H1 (cell line): ENCODE measurements around the gene TSPAN8. TPM values are rescaled to one million over a fixed set of nuclear protein-coding genes. Genes with fewer than 3 reads are reported as not detected.

Experiments
- CBX5 ChIP-seq: fragments of 300-800, 300-1000 bp; sonication (generic); IDR thresholded peaks from 2 replicates; pipeline ENCODE4 v1.7.1; 2016; ENCODE audit warnings: antibody characterized with exemption, low read length, low read depth
- EZH2 ChIP-seq: fragments of 200-600 bp; sonication (generic); IDR thresholded peaks from 2 replicates; pipeline ENCODE4 v1.7.1; 2012; ENCODE audit warnings: low read depth, mild to moderate bottlenecking, moderate library complexity, low read length, inconsistent platforms; ENCODE audit not compliant: severe bottlenecking
- JUN ChIP-seq: IDR thresholded peaks from 2 replicates; pipeline ENCODE4 v1.6.1; 2011; ENCODE audit warnings: low read depth, mild to moderate bottlenecking, improper control_type of control experiment, low read length
- RBBP5 ChIP-seq: IDR thresholded peaks from 2 replicates; pipeline ENCODE4 v1.7.1; 2012; ENCODE audit warnings: low read depth, mild to moderate bottlenecking, inconsistent platforms, low read length, moderate library complexity, borderline replicate concordance
- RFX5 ChIP-seq: IDR thresholded peaks from 2 replicates; pipeline ENCODE4 v1.6.1; 2011; ENCODE audit warnings: low read depth, low read length, improper control_type of control experiment, borderline replicate concordance
- SUZ12 ChIP-seq: fragments of 200-600 bp; sonication (generic); IDR thresholded peaks from 2 replicates; pipeline ENCODE4 v1.6.1; 2012; ENCODE audit warnings: mild to moderate bottlenecking, inconsistent platforms, low read length, moderate library complexity, mixed read lengths
- polyA plus RNA-seq, 7 experiments: library from polyadenylated mRNA; depleted of rRNA in 3 of 7; stranded (reverse) in 5 of 7; unstranded in 2 of 7; fragments of >200 nt in 5 of 7; fragments of 200-250 nt in 2 of 7; gene quantifications; 1 replicate in 5 of 7; 2 replicates in 1 of 7; 4 replicates in 1 of 7; pipeline versions ENCODE4 v1.2.1 to v1.2.3, GENCODE V29; 2011 to 2013; ENCODE audit warnings: missing spikeins in 2 of 7, mixed read lengths in 2 of 7
- total RNA-seq: library from RNA; stranded (reverse); fragmentation: NEBNext Ultra II Directional; extraction: Animal tissue kit (Norgen Biotek cat#: 25700); gene quantifications from 2 replicates; pipeline ENCODE4 v1.2.1, GENCODE V29; 2021

TSPAN8 gene
- total and polyA plus RNA-seq, 2 of the 8 experiments (the other 6 are each of a cell fraction or from before 2014, with no cell fraction given) = not detected

GRCh38 chr12:71125515-71125914, 32.3 kb downstream of the TSPAN8 start (continued):
- TF ChIP-seq JUN = no peak
- no peak for TF ChIP-seq SUZ12
- TF ChIP-seq RBBP5 = no peak
- no peak for TF ChIP-seq RFX5
- TF ChIP-seq EZH2 = no peak
- no peak for TF ChIP-seq CBX5
